Measurements from ENCODE around the gene CXCL6.

- no peak for TF ChIP-seq ZNF565 (CRISPR knock-in tag; conservative IDR thresholded peaks at IDR 0.05; ENCODE audit: low read depth)
- TF ChIP-seq TSHZ2 (CRISPR knock-in tag; IDR thresholded peaks at IDR 0.05), result no peak
- TF ChIP-seq RARB (CRISPR knock-in tag; IDR thresholded peaks at IDR 0.05), result no peak
- TF ChIP-seq ARNTL (CRISPR knock-in tag; IDR thresholded peaks at IDR 0.05; ENCODE audit: borderline replicate concordance, low read depth), result no peak
- TF ChIP-seq CREB5 (CRISPR knock-in tag; IDR thresholded peaks at IDR 0.05; ENCODE audit: low read depth), result no peak
- no peak for TF ChIP-seq ZNF70 (CRISPR knock-in tag; IDR thresholded peaks at IDR 0.05)
- TF ChIP-seq ZC3H10 (CRISPR knock-in tag; IDR thresholded peaks at IDR 0.05), result no peak
- no peak for TF ChIP-seq ZFP30 (CRISPR knock-in tag; IDR thresholded peaks at IDR 0.05)
- TF ChIP-seq ZFP3 (CRISPR knock-in tag; IDR thresholded peaks at IDR 0.05), result no peak
These were observed 14.8 kb downstream of the CXCL6 start for GRCh38 chr4:73851293-73851692.
